GM18858 (cell line): ENCODE data around the gene ATF3.
A peak's percentile ranks its signal among the peaks of the same experiment; 100 is the strongest.

Experiments
- ATAC-seq: cut with Tn5 transposase; IDR thresholded peaks from one replicate; pipeline ENCODE4 v1.9.1; 2021; ENCODE audit not compliant: unreplicated experiment

Gene ATF3

GRCh38 chr1:212586206-212587015, 22.1 kb upstream of the ATF3 start:
- peak; percentile 96 for ATAC-seq

- no peak for ATAC-seq
Measured at GRCh38 chr1:212587016-212587887, 21.3 kb upstream of the ATF3 start.

GRCh38 chr1:212587888-212588510, 20.6 kb upstream of the ATF3 start:
- ATAC-seq = no peak

GRCh38 chr1:212589446-212589845, 19.1 kb upstream of the ATF3 start:
- ATAC-seq = no peak

GRCh38 chr1:212591922-212592321, 16.6 kb upstream of the ATF3 start:
- no peak for ATAC-seq

GRCh38 chr1:212593821-212594251, 14.7 kb upstream of the ATF3 start:
- no peak for ATAC-seq

- no peak for ATAC-seq
Measured at GRCh38 chr1:212594640-212595039, 13.9 kb upstream of the ATF3 start.

GRCh38 chr1:212595229-212595628, 13.3 kb upstream of the ATF3 start:
- no peak for ATAC-seq

GRCh38 chr1:212595787-212596714, 12.5 kb upstream of the ATF3 start:
- ATAC-seq = peak; percentile 93

GRCh38 chr1:212596798-212597197, 11.8 kb upstream of the ATF3 start:
- ATAC-seq = no peak

GRCh38 chr1:212597487-212597886, 11.1 kb upstream of the ATF3 start:
- no peak for ATAC-seq

- ATAC-seq = no peak
Measured at GRCh38 chr1:212600071-212600915, 8.3 kb upstream of the ATF3 start.

- ATAC-seq = no peak
Measured at GRCh38 chr1:212600980-212601379, 7.6 kb upstream of the ATF3 start.

- ATAC-seq = no peak
Measured at GRCh38 chr1:212601524-212601923, 7.0 kb upstream of the ATF3 start.

- no peak for ATAC-seq
Measured at GRCh38 chr1:212605441-212606394, 2.8 kb upstream of the ATF3 start.

GRCh38 chr1:212606395-212607205, 2.0 kb upstream of the ATF3 start:
- no peak for ATAC-seq

- no peak for ATAC-seq
Measured at GRCh38 chr1:212607206-212607912, 1.2 kb upstream of the ATF3 start.
